Measurements from ENCODE around the gene PPP1R14C.

The PPP1R14C gene

GRCh38 chr6:150118203-150118602 is 24.6 kb upstream of the PPP1R14C start:
- Histone ChIP-seq H3K4me1 (ENCODE audit: control insufficient read depth, insufficient read depth, low read length, poor library complexity, severe bottlenecking) (no peaks in the 10 kb centered on the region), H3K4me3 (ENCODE audit: insufficient read depth, low read depth, low read length, poor library complexity, severe bottlenecking) (no peak overlapping the region), H3K27me3 (replicated peaks; ENCODE audit: control insufficient read depth, insufficient read depth, low read length, poor library complexity, severe bottlenecking) (no peaks in the 10 kb centered on the region), H3K9me3 (ENCODE audit: control insufficient read depth, low read length) (no peaks in the 10 kb centered on the region), H3K36me3 (ENCODE audit: control insufficient read depth, insufficient read depth, low read length) (no peaks in the 10 kb centered on the region), H3K27ac (ENCODE audit: insufficient read depth, low read length, poor library complexity, severe bottlenecking) (no peak overlapping the region)
- no peak for DNase-seq

GRCh38 chr6:150118627-150119026 is 24.2 kb upstream of the PPP1R14C start:
- no peak for DNase-seq
- Histone ChIP-seq H3K27ac (ENCODE audit: insufficient read depth, low read length, poor library complexity, severe bottlenecking) (no peak overlapping the region), H3K4me3 (ENCODE audit: insufficient read depth, low read depth, low read length, poor library complexity, severe bottlenecking) (no peak overlapping the region), H3K27me3 (replicated peaks; ENCODE audit: control insufficient read depth, insufficient read depth, low read length, poor library complexity, severe bottlenecking) (no peaks in the 10 kb centered on the region), H3K4me1 (ENCODE audit: control insufficient read depth, insufficient read depth, low read length, poor library complexity, severe bottlenecking) (no peaks in the 10 kb centered on the region), H3K36me3 (ENCODE audit: control insufficient read depth, insufficient read depth, low read length) (no peaks in the 10 kb centered on the region), H3K9me3 (ENCODE audit: control insufficient read depth, low read length) (no peaks in the 10 kb centered on the region)

DNA sequence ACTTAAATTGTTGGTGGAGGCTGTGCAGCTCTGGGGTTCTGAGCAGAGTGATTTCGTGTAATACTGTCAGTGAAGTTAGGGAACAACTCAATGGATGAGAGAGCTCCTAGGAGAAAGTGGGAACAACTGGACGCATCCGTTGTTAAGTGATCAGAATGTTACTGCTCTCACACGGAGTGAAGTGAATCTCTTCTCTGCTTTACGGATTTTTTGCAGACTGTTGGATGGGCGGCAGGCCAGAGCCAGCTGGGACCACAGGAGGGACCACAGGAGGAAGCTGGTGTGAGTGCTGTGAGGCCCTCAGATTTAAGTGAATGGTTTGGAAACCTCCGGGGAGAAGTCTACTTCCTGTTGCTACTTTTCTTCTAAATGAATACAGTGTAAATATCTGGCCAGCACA is 23.7 kb upstream of the PPP1R14C start:
- H3K4me1 ChIP-seq (ENCODE audit: control insufficient read depth, insufficient read depth, low read length, poor library complexity, severe bottlenecking): no peaks in the 10 kb centered on the region
- H3K27me3 ChIP-seq (replicated peaks; ENCODE audit: control insufficient read depth, insufficient read depth, low read length, poor library complexity, severe bottlenecking): no peaks in the 10 kb centered on the region
- H3K36me3 ChIP-seq (ENCODE audit: control insufficient read depth, insufficient read depth, low read length): no peaks in the 10 kb centered on the region
- no peaks in the 10 kb centered on the region for H3K9me3 ChIP-seq (ENCODE audit: control insufficient read depth, low read length)
- H3K4me3 ChIP-seq (ENCODE audit: insufficient read depth, low read depth, low read length, poor library complexity, severe bottlenecking): no peak overlapping the region
- no peak for DNase-seq
- no peak overlapping the region for H3K27ac ChIP-seq (ENCODE audit: insufficient read depth, low read length, poor library complexity, severe bottlenecking)

DNA sequence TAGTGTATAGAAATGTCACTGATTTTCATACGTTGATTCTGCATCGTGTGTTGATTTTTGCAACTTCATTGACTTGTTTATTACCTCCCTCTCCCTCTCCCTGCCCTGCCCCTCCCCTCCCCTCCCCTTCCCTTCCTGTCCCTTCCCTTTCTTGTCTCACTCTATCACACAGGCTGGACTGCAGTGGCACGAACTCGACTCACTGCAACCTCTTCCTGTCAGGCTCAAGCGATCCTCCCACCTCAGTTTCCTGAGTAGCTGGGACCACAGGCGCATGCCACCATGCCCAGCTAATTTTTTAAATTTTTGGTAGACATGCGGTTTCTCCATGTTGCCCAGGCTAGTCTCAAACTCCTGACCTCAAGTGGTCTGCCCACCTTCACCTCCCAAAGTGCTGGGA is 19.2 kb upstream of the PPP1R14C start:
- Histone ChIP-seq H3K9me3 (ENCODE audit: control insufficient read depth, low read length) (no peaks in the 10 kb centered on the region), H3K4me1 (ENCODE audit: control insufficient read depth, insufficient read depth, low read length, poor library complexity, severe bottlenecking) (no peaks in the 10 kb centered on the region)

DNA sequence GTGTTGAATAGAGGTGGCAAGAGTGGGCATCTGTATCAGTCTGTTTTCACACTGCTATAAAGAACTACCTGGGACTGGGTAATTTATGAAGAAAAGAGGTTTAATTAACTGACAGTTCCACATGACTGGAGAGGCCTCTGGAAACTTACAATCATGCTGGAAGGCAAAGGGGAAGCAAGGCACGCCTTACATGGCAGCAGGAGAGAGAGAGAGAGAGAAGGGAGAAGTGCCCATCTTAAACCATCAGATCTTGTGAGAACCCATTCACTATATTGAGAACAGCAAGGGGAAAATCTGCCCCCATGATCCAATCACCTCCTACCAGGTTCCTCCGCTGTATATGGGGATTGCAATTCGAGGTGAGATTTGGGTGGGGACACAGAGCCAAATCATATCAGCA is 18.6 kb upstream of the PPP1R14C start:
- no peak for DNase-seq
- H3K4me1 ChIP-seq (ENCODE audit: control insufficient read depth, insufficient read depth, low read length, poor library complexity, severe bottlenecking): no peaks in the 10 kb centered on the region
- H3K36me3 ChIP-seq (ENCODE audit: control insufficient read depth, insufficient read depth, low read length): no peaks in the 10 kb centered on the region
- H3K4me3 ChIP-seq (ENCODE audit: insufficient read depth, low read depth, low read length, poor library complexity, severe bottlenecking): no peak overlapping the region
- H3K27ac ChIP-seq (ENCODE audit: insufficient read depth, low read length, poor library complexity, severe bottlenecking): no peak overlapping the region
- H3K9me3 ChIP-seq (ENCODE audit: control insufficient read depth, low read length): no peaks in the 10 kb centered on the region
- H3K27me3 ChIP-seq (replicated peaks; ENCODE audit: control insufficient read depth, insufficient read depth, low read length, poor library complexity, severe bottlenecking): no peaks in the 10 kb centered on the region

More for the DNA sequence above, 19.2 kb upstream of the PPP1R14C start:
- DNase-seq: no peak
- H3K27ac ChIP-seq (ENCODE audit: insufficient read depth, low read length, poor library complexity, severe bottlenecking): no peak overlapping the region
- H3K4me3 ChIP-seq (ENCODE audit: insufficient read depth, low read depth, low read length, poor library complexity, severe bottlenecking): no peak overlapping the region
- no peaks in the 10 kb centered on the region for H3K36me3 ChIP-seq (ENCODE audit: control insufficient read depth, insufficient read depth, low read length)
- H3K27me3 ChIP-seq (replicated peaks; ENCODE audit: control insufficient read depth, insufficient read depth, low read length, poor library complexity, severe bottlenecking): no peaks in the 10 kb centered on the region

DNA sequence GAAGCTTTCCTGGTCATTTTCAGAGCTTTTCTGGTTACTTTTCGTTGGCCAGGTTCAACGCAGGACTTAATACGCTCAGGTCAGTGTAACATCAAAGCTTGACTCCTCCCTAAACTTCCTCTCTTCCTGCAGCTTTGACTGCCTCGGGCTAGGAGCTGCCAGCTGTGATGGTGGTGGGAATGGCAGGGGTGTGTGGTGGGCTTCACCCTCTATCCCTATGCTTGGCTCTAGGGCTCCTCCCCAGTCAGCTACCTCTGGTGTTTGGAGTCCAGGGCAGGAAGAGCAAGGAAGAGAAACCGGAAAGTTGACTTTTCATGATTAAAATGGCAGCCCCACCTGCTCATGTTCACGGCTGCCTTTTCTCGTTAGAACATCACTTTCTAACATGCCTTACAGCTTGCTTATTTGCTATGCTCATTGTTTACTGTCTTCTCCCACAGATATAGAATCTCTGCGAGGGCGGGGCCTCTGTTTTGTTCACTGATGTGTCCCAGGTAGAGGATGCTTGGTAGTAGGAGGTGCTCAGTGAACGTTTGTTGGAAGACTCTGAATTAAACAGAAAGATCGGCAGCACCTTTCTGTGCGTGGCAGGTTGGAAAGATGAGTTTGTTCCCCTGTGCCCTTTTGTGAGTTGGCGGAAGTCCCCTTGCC is 16.1 kb upstream of the PPP1R14C start:
- H3K9me3 ChIP-seq (ENCODE audit: control insufficient read depth, low read length): no peaks in the 10 kb centered on the region
- no peaks in the 10 kb centered on the region for H3K36me3 ChIP-seq (ENCODE audit: control insufficient read depth, insufficient read depth, low read length)
- no peak overlapping the region for H3K27ac ChIP-seq (ENCODE audit: insufficient read depth, low read length, poor library complexity, severe bottlenecking)
- H3K4me1 ChIP-seq (ENCODE audit: control insufficient read depth, insufficient read depth, low read length, poor library complexity, severe bottlenecking): no peaks in the 10 kb centered on the region
- no peak for DNase-seq
- H3K27me3 ChIP-seq (replicated peaks; ENCODE audit: control insufficient read depth, insufficient read depth, low read length, poor library complexity, severe bottlenecking): no peaks in the 10 kb centered on the region
- no peak overlapping the region for H3K4me3 ChIP-seq (ENCODE audit: insufficient read depth, low read depth, low read length, poor library complexity, severe bottlenecking)

- Histone ChIP-seq H3K27me3 (replicated peaks; ENCODE audit: control insufficient read depth, insufficient read depth, low read length, poor library complexity, severe bottlenecking) (no peaks in the 10 kb centered on the region), H3K4me1 (ENCODE audit: control insufficient read depth, insufficient read depth, low read length, poor library complexity, severe bottlenecking) (no peaks in the 10 kb centered on the region), H3K4me3 (ENCODE audit: insufficient read depth, low read depth, low read length, poor library complexity, severe bottlenecking) (no peak overlapping the region), H3K36me3 (ENCODE audit: control insufficient read depth, insufficient read depth, low read length) (no peaks in the 10 kb centered on the region), H3K27ac (ENCODE audit: insufficient read depth, low read length, poor library complexity, severe bottlenecking) (no peak overlapping the region), H3K9me3 (ENCODE audit: control insufficient read depth, low read length) (no peaks in the 10 kb centered on the region)
- no peak for DNase-seq
These were observed 14.4 kb upstream of the PPP1R14C start for GRCh38 chr6:150128425-150128824.

DNA sequence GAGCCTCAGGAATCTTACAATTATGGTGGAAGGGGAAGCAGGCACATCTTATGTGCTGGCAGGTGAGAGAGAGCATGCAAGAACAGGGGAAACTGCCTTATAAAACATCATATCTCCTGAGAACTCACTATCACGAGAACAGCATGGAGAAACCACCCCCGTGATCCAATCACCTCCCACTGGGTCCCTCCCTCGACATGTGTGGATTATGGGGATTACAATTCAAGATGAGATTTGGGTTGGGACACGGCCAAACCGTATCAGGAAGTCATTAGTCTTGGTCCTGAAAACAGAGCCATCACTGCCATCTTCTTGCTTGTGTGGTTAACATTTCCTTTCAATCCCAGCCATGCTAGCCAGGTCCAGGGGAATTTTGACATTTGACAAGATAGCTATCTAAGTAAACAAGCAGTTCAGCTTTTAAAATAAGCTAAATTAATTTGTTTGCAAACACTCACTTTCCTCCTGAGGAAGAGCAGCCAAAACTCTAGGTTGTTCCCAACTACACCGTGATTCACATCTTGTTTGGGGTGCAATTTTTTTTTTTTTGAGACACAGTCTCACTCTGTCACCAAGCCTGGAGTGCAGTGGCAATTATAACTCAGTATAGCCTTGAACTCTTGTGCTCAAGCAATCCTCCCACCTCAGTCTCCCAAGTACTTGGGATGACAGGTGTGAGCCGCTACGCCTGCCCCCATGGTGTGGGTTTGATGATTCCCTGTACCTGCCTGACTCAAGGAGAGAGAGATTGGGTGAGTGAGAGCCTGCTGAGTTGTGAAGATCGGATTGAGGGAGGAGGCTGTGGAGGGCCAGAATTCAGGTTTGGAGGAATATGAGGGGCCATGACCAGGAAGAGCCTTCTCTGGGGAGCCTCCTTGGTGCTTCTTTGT is 13.0 kb upstream of the PPP1R14C start:
- Histone ChIP-seq H3K9me3 (ENCODE audit: control insufficient read depth, low read length) (no peaks in the 10 kb centered on the region), H3K4me3 (ENCODE audit: insufficient read depth, low read depth, low read length, poor library complexity, severe bottlenecking) (no peak overlapping the region), H3K27ac (ENCODE audit: insufficient read depth, low read length, poor library complexity, severe bottlenecking) (no peak overlapping the region), H3K27me3 (replicated peaks; ENCODE audit: control insufficient read depth, insufficient read depth, low read length, poor library complexity, severe bottlenecking) (no peaks in the 10 kb centered on the region), H3K4me1 (ENCODE audit: control insufficient read depth, insufficient read depth, low read length, poor library complexity, severe bottlenecking) (no peaks in the 10 kb centered on the region), H3K36me3 (ENCODE audit: control insufficient read depth, insufficient read depth, low read length) (no peaks in the 10 kb centered on the region)
- DNase-seq: no peak

- Histone ChIP-seq H3K4me3 (ENCODE audit: insufficient read depth, low read depth, low read length, poor library complexity, severe bottlenecking) (no peak overlapping the region), H3K27ac (ENCODE audit: insufficient read depth, low read length, poor library complexity, severe bottlenecking) (no peak overlapping the region), H3K36me3 (ENCODE audit: control insufficient read depth, insufficient read depth, low read length) (no peaks in the 10 kb centered on the region), H3K4me1 (ENCODE audit: control insufficient read depth, insufficient read depth, low read length, poor library complexity, severe bottlenecking) (no peaks in the 10 kb centered on the region), H3K27me3 (replicated peaks; ENCODE audit: control insufficient read depth, insufficient read depth, low read length, poor library complexity, severe bottlenecking) (no peaks in the 10 kb centered on the region), H3K9me3 (ENCODE audit: control insufficient read depth, low read length) (no peaks in the 10 kb centered on the region)
- no peak for DNase-seq
These were observed 9.2 kb upstream of the PPP1R14C start for GRCh38 chr6:150133686-150134085.

DNA sequence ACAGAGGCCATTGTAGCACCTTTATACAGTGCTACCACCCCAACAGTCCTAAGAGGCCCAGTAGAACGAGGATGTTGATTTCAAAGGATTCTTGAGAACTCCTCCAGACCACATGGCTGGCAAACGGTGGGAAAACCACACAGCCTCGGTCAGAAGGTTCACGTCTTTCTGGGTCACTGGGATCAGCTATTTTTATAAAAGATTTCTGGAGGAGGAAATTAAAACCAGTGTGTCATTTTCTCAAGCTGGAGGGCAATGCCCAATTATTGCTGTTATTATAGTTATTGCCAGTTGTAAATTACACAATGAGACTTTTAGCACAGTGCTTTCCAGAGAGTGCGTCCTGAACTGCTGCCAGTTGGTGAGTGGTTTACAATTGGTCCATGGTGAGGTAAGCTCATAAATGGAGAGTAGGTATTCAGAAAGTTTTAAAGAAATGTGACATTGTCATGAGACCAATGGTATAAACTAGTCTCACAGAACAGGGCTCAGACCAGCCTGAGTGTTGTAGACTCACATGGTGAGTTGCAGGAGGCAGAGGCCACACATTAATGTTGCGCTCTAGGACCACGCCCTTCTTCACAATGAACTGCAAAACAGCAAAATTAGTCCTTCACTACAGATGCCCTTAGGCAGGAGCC is 8.4 kb upstream of the PPP1R14C start:
- Histone ChIP-seq H3K27me3 (replicated peaks; ENCODE audit: control insufficient read depth, insufficient read depth, low read length, poor library complexity, severe bottlenecking) (no peaks in the 10 kb centered on the region), H3K4me3 (ENCODE audit: insufficient read depth, low read depth, low read length, poor library complexity, severe bottlenecking) (no peak overlapping the region), H3K27ac (ENCODE audit: insufficient read depth, low read length, poor library complexity, severe bottlenecking) (no peak overlapping the region), H3K9me3 (ENCODE audit: control insufficient read depth, low read length) (no peaks in the 10 kb centered on the region), H3K4me1 (ENCODE audit: control insufficient read depth, insufficient read depth, low read length, poor library complexity, severe bottlenecking) (no peaks in the 10 kb centered on the region), H3K36me3 (ENCODE audit: control insufficient read depth, insufficient read depth, low read length) (no peaks in the 10 kb centered on the region)
- no peak for DNase-seq

Data from effector memory CD4-positive, alpha-beta T cell (primary cell).